ENCODE measurements around the gene MUC6.

MUC6 gene, protein sequence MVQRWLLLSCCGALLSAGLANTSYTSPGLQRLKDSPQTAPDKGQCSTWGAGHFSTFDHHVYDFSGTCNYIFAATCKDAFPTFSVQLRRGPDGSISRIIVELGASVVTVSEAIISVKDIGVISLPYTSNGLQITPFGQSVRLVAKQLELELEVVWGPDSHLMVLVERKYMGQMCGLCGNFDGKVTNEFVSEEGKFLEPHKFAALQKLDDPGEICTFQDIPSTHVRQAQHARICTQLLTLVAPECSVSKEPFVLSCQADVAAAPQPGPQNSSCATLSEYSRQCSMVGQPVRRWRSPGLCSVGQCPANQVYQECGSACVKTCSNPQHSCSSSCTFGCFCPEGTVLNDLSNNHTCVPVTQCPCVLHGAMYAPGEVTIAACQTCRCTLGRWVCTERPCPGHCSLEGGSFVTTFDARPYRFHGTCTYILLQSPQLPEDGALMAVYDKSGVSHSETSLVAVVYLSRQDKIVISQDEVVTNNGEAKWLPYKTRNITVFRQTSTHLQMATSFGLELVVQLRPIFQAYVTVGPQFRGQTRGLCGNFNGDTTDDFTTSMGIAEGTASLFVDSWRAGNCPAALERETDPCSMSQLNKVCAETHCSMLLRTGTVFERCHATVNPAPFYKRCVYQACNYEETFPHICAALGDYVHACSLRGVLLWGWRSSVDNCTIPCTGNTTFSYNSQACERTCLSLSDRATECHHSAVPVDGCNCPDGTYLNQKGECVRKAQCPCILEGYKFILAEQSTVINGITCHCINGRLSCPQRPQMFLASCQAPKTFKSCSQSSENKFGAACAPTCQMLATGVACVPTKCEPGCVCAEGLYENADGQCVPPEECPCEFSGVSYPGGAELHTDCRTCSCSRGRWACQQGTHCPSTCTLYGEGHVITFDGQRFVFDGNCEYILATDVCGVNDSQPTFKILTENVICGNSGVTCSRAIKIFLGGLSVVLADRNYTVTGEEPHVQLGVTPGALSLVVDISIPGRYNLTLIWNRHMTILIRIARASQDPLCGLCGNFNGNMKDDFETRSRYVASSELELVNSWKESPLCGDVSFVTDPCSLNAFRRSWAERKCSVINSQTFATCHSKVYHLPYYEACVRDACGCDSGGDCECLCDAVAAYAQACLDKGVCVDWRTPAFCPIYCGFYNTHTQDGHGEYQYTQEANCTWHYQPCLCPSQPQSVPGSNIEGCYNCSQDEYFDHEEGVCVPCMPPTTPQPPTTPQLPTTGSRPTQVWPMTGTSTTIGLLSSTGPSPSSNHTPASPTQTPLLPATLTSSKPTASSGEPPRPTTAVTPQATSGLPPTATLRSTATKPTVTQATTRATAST (N-terminal part only)

DNA sequence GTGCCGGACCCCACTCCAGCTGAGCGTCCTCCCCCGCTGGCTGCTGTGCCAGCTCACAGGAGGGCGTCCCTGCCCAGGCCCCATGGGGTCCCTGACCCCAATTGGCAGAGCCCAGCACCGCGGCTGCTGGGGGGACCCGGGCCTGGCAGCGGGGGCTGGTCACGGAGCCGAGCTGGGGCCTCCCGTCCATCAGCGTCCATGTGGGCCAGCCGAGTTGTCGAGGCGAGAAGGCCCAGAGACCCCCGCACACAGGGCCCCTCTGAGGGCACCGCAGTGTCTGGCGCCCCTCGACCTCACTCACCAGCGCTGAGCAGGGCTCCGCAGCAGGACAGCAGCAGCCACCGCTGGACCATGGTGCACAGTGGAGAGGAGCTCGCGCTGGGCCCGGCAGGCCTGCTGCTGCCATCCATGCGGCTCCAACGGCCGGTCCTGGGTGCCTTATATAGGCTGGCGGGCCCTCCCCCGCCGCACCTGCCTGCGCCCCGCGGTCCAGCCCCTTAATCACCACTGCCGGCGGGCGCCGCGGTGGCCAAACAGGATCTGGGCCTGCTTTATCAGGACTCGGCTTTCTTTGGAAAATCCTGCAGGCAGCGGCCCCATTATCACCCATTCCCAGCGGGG lies at the start of gene MUC6:
TSS of gene MUC6 (minus strand) at position 416 of the 621 bp plus-strand sequence. CDS start at position 353, 63 bp downstream.
- DNase-seq = no peak

DNA sequence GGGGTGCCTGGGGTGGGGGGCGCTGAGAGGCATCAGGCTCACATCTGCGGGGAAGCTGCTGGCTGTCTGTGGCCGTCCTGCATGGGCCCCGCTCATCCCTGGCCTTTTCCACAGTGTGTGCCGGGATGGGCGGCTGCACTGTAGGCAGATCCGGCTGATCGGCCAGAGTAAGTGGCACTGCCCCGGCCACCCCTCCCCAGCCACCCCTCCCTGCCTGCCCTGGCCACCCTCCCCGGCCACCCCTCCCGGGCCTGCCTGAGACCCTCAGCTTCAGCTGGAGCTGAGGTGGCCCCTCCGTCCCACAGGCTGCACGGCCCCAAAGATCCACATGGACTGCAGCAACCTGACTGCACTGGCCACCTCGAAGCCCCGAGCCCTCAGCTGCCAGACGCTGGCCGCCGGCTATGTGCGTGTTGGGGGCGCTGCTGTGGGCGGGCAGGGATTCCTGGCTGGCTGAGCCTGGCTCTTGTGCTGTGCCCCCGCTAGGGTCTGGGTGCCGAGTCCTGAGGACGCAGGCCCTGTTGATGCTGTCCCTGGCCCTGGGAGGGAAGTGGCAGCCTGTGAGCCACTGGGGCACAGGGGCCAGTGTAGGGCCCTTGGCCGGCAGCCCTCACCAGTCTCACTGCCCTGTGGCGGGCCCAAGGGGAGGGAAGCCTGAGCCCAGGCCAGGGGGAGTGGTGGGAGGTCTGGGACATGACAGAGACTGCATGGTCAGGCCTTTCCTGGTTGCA lies 49.1 kb upstream of the MUC6 start:
- no peak for DNase-seq

DNA sequence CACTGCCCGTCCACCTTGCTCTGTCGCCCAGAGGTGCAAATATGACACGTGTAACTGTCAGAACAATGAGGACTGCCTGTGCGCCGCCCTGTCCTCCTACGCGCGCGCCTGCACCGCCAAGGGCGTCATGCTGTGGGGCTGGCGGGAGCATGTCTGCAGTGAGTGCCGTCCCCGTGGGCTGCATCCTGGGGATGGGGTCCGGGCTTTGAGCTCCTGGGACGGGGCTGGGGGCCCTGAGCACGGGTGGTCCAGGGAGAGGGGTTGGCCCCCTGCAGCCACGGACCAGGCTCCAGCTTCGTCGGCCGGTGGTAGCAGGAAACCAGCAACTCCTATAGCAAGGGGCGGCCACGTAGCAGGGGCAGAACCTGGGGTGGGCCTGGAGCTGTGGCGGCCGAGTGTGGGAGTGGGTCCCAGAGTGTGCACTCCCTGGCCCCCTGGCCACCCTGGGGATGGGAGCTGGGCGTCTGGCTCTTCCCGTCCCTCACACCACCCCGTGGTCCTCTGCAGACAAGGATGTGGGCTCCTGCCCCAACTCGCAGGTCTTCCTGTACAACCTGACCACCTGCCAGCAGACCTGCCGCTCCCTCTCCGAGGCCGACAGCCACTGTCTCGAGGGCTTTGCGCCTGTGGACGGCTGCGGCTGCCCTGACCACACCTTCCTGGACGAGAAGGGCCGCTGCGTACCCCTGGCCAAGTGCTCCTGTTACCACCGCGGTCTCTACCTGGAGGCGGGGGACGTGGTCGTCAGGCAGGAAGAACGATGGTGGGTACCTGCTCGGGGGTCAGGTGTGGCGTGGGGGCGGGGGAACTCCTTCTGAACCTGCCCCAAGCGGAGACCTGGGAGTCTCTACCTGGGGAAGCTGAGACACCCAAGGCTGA lies 48.3 kb upstream of the MUC6 start:
- no peak for DNase-seq

DNA sequence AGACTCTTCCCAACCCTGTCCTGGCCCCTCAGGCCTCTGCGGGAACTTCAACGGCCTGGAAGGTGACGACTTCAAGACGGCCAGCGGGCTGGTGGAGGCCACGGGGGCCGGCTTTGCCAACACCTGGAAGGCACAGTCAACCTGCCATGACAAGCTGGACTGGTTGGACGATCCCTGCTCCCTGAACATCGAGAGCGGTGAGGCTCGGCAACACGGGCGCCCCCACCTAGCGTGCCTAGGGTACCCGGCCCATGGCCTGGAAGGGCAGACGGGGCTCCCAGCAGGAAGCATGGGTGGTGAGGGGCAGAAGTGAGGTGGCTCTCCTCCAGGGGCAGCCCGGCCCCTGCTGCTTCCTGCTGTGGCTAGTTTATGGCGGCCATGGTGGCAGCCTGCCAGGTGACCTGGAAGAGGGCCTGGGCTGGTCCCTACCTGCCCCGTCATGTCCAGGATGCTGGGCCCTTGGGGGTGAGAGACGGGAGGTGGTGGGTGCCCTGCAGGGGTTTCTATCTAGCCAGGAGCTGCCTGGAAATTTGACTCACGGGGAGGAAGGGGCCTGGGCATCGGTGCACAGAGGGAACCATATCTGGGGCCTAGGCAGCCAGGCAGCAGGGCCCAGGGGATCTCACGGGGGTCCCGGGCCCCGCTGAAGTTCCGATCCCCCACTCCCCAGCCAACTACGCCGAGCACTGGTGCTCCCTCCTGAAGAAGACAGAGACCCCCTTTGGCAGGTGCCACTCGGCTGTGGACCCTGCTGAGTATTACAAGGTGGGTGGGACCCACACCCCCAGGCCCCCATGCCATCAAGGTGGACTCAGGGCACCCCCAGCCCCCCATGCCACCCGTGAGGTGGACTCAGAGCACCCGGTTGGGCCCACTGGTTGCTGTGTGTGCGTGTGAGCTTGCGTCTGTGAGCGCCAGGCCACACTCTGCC lies 47.4 kb upstream of the MUC6 start:
- DNase-seq = no peak

DNA sequence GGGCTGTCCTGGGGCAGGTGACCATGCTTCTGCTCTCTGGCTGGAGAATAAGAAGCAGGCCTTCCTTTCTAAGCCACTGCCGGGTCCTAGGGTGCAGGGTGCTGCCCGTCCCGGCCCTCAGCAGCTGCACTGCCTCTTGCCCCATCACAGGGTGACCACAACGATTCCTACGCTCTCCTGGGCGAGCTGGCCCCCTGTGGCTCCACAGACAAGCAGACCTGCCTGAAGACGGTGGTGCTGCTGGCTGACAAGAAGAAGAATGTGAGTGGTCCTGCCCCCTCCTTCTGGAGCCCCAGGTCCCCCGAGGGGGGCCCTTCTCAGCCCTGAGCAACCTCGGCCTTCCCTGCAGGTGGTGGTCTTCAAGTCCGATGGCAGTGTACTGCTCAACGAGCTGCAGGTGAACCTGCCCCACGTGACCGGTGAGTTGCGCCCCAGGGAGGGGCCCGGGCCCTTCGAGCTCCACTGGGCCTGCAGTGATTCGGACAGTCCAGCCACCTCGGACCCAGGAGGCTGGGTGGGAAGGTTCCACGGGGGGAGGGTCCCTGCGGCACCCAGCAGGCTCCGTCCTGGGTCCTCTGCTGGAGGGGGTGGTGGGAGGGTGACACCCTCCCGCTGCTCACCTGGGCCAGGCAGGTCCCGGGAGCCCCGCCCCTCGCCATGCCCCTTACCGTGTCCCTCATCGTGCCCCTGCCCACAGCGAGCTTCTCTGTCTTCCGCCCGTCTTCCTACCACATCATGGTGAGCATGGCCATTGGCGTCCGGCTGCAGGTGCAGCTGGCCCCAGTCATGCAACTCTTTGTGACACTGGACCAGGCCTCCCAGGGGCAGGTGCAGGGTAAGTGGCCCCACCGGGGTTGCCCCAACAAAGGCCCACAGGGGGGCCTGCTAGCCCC lies 46.5 kb upstream of the MUC6 start:
- DNase-seq = no peak

DNA sequence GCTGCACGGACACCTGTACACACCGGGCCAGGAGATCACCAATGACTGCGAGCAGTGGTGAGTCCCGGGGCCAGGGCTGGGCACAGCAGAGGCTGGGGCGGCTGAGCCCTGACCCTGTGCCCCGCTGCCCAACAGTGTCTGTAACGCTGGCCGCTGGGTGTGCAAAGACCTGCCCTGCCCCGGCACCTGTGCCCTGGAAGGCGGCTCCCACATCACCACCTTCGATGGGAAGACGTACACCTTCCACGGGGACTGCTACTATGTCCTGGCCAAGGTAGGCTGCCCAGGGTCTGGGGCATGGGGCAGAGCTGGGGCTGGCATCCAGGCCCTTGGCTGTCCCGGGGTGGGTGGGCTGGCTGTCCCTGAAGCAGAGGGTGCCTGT lies 45.8 kb upstream of the MUC6 start:
- DNase-seq = no peak

DNA sequence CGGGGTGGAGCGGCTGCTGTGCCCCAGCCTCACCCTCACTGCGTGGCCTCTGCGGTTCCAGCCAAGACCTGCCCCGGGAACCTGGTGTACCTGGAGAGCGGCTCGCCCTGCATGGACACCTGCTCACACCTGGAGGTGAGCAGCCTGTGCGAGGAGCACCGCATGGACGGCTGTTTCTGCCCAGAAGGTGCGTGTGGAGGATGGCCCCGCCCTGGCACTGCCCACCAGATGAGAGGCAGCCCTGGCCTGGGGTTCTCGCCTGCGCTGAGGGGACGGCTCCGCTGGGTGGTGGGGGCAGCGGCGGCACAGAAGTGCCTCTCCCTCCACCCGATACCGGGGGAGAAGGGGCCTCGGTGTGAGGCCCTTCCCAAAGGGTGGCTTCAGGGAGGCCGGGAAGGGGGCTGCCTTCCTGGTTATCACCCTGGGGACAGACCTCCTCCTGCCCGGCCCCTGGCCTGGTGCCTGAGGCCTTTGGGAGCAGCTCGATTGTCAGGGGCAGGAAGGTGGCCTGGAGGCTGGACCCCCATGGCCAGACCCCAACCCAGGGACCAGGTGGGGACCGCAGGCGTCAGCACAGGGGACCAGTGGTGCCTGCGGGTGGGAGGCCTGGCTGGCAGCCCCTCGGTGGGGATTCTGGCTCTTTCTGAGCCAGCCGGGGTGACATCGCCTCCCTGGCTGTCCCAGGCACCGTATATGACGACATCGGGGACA lies 45.2 kb upstream of the MUC6 start:
- no peak for DNase-seq

DNA sequence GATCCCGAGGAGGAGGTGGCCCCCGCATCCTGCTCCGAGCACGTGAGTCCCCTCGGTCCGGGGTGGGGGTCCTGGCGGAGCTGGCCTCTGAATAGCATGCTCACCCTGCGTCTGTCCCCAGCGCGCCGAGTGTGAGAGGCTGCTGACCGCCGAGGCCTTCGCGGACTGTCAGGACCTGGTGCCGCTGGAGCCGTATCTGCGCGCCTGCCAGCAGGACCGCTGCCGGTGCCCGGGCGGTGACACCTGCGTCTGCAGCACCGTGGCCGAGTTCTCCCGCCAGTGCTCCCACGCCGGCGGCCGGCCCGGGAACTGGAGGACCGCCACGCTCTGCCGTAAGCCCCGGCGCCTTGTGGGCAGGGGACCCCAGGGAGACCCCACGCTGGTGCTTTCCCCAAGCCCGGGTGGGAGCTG lies 41.7 kb upstream of the MUC6 start:
- no peak for DNase-seq

DNA sequence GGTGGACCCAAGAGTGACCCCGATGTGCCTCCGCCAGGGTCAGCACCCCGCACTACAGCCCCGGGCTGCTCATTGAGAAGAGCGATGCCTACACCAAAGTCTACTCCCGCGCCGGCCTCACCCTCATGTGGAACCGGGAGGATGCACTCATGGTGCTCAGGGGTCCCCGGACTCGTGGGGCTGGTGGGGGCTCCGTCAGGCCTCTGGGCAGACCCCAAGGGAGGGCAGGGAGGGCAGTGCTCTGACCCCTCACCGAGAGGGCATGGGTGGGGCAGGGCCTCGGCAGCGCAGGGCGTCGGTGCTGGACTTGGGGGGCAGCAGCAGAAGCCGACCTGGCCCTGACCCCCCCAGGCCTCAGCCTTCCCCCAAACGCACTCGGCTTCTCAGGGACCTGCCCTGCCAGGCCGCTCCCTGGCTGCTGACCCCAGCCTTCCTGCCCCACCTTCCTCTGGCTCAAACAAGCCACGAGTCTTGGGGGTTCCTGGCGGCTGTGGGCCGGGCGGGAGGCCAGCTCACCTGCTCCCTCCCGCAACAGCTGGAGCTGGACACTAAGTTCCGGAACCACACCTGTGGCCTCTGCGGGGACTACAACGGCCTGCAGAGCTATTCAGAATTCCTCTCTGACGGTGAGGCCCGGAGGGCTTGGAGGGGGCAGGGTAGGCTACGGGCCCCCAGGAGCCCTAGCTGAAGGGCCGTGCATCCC lies 41.0 kb upstream of the MUC6 start:
- no peak for DNase-seq

DNA sequence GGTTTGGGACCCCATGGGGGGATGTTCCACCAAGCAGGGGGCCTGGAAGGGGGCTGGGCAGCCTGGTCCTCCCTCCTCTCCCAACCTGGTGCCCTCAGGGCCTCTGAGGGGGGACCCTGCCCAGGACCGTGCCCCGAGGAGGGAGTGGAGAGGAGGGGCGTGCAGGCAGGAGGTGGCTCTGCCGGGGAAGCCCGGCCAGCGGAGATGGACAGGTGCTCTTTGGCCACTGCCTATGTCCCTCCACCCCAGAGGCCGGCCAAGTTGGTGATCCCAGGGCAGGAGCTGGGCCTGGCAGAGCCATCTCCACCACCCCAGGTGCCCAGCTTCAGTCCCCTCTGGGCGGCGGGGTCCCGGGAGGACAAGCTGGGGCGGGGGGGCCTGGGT lies 40.5 kb upstream of the MUC6 start:
- no peak for DNase-seq

DNA sequence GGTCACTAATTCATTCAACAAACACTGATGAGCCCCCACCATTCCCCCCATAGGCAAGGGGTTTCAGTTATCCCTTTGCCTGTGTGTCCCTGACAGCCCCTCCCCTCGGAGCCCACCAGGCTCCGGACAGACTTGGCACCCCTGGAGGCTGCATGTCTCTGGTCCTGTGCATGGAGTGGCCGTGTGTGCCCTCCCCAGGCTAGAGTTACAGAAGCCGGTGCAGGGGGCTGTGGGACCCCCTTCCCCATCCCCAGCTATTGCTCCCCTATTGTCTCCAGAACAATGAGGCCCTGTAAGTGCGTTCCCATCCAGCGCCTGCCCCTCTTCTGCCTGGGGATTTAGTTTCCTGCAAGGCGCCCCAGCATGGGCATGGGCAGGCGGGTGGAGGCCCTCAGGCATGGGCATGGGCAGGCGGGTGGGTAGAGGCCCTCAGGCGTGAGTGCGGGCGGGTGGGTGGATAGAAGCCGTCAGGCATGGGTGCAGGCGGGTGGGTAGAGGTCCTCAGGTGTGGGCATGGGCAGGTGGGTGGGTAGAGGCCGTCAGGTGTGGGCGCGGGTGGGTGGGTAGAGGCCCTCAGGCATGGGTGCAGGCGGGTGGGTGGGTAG lies 39.6 kb upstream of the MUC6 start:
- DNase-seq = no peak

DNA sequence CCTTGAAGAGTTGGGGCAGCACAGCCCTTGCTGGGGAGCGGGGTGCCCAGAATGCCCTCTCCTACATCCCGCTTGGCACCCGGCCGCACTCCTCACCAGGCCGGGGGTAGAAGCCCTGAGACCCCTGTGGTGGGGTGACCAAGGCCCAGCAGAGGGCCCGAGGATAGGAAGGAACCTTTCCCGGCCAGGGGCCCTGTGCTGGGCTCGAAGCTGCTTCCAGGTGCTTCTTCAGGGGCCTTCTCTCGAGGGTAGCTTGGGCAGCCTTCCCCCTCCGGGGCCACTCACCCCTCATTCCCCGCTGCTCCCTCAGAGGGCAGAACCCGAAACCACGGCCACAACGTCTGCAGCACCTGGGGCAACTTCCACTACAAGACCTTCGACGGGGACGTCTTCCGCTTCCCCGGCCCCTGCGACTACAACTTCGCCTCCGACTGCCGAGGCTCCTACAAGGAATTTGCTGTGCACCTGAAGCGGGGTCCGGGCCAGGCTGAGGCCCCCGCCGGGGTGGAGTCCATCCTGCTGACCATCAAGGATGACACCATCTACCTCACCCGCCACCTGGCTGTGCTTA lies 38.9 kb upstream of the MUC6 start:
- DNase-seq = no peak

DNA sequence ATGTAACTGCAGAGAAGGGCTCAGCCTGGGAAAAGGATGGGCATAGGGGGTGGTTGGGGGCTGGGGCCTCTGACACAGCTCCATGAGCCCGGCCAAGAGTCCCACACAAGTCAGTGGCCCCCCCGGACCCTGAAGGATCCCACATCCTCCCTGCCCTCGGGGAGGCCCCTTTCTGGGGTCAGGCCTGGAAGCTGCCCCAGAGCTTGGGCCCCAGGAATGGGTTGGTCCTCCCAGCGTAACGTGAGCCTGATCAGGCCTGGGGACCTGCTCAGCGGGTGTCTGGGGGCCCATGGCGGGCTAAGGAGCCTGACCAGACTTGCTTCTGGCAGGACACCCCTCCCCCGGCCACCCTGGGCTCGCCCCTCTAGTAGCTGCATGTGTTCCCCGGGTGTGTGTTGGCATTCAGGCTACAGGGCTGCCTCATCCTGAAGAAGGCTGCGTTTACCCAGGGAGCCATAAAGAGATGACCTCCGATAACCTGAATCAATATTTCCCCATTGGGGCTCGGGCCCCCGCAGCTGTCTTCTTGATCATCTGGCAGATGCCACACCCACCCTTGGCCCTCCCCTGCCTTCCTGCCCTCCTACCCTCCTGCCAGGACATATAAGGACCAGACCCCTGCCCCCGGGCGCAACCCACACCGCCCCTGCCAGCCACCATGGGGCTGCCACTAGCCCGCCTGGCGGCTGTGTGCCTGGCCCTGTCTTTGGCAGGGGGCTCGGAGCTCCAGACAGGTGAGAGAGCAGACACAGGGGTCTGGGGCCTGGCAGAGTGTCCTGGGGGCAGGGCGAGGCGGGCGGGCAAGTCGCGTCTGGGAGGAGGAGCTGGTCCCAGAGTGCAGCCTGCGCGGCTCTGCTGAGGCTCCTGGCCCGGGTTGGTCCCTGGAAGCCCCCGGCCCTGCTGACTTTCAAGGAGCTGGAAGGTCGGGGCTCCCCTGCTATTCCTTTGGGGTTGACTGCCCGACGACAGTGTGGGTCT lies 38.0 kb upstream of the MUC6 start, which contains the start of gene MUC2:
TSS of gene MUC2 (plus strand) at position 631 of the 978 bp plus-strand sequence.
- DNase-seq = no peak

DNA sequence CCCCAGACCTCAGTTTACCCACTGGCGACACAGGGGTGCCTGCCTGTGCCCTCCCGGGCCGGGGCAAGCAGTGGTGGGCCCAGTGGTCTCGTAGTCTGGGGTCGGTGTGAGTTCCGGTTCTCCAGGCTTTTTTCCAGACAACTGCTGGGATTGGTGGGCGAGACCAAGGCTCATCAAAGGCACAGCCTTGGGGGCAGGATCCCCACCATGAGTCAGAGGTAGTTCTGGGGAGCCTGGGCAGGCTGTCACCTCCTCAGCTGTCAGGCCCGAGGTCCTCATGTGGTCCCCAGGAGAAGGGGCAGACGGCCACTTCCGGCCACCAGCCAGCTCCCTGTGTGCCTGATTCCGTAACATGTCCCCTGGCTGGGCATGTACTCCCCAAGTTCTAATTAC lies 37.3 kb upstream of the MUC6 start:
- no peak for DNase-seq

DNA sequence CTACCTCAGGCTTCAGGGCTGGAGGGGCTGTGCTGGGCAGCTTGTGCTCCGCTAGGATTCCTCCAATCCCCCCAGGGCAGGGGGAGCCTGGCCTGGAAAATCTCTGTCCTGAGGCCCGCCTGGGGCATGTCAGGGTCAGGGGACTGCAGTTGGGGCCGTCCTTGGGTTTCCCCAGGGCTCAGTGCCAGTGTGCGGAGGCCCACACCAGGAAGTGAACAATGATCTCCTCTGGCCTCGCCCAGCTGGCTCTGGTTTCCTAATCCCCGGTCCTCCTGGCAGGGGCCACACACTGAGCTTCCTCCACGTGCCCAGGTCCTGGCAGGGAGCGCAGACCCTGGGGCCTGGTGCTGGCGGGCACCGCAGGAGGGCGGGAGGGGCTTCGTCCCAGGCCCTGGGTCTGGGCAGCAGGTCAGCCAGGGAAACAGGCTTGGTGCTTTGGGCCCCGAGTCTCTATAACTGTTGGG lies 36.8 kb upstream of the MUC6 start:
- DNase-seq = no peak
